Ovary (tissue), 9 donors: ENCODE data around the gene MUC12. TPM values are rescaled to one million over a fixed set of nuclear protein-coding genes. Genes with fewer than 3 reads are reported as not detected.
"Not testable (repeated sequence)": the region's sequence is repeated elsewhere in the genome, so short reads cannot be mapped to it uniquely, and the experiment has no call there.

Source experiments
- DNase-seq, 5 donors: peaks; one replicate each; pipeline ENCODE4 v3.0.0-alpha.2; 2019 to 2020
- H3K27ac ChIP-seq, 2 donors: fragments of 200-600 bp; one replicate each; pipeline versions ENCODE4 v1.5.1 to v1.8.0; 2019 to 2022
- H3K27me3 ChIP-seq: fragments of 200-600 bp; one replicate; pipeline ENCODE4 v1.8.0; 2022
- H3K36me3 ChIP-seq: fragments of 200-600 bp; sonication (generic); one replicate; pipeline ENCODE4 v1.5.1; 2019
- H3K4me1 ChIP-seq: one replicate; pipeline ENCODE4 v1.8.1; 2013; ENCODE audit warnings: mild to moderate bottlenecking, moderate library complexity; ENCODE audit not compliant: insufficient read depth
- H3K4me3 ChIP-seq: fragments of 200-600 bp; sonication (generic); one replicate; pipeline ENCODE4 v1.5.1; 2017
- H3K9me3 ChIP-seq, 2 donors: fragments of 200-600 bp in 1 of 2; sonication (generic) in 1 of 2; one replicate each; pipeline versions ENCODE4 v1.5.1 to v1.8.1; 2013 to 2019; ENCODE audit warnings: mild to moderate bottlenecking in 1 of 2, moderate library complexity in 1 of 2
- EP300 ChIP-seq: sonication (generic); formaldehyde crosslinking; IDR thresholded peaks from one replicate; pipeline ENCODE4 v1.6.1; 2017; ENCODE audit warnings: antibody characterized with exemption
- POLR2A ChIP-seq: fragments of 450-650 bp; IDR thresholded peaks from one replicate; pipeline ENCODE4 v1.6.1; 2017; ENCODE audit warnings: antibody characterized with exemption, mild to moderate bottlenecking, moderate library complexity
- WGBS, 3 donors: extraction: QIAGEN DNeasy Blood & Tissue Kit in 1 of 3; methylation state at CpG; one replicate each; pipeline versions ENCODE4 v1.1.5 to v1.1.7; 2013 to 2017; 5-methylcytosine and 5-hydroxymethylcytosine counted together
- intact Hi-C, 4 donors: fragments of 100-400 bp; cut with DNase I; formaldehyde crosslinking; loops; one replicate each; pipeline versions ENCODE4 v1.11.0 to v1.15.1; 2022 to 2023
- polyA plus RNA-seq, 2 donors: library from polyadenylated mRNA; stranded (reverse); fragments of 200-250 nt in 1 of 2; fragments of 350-450 nt in 1 of 2; fragmentation: Illumina TruSeq in 1 of 2; extraction: RNeasy Lipid Tissue Mini Kit (QIAGEN cat#74804) in 1 of 2; gene quantifications; one replicate each; pipeline ENCODE4 v1.2.3, GENCODE V29; 2013 to 2014
- total RNA-seq, 7 donors: library from RNA; depleted of rRNA in 2 of 7; stranded (reverse); fragments of >200 nt in 2 of 7; fragmentation: NEBNext Ultra II Directional in 3 of 7; extraction: Animal tissue kit (Norgen Biotek cat#: 25700) in 3 of 7; gene quantifications; one replicate each; pipeline versions ENCODE4 v1.1.0 to v1.2.4, GENCODE V29; 2016 to 2023
- TF ChIP-seq, protein P1 (sequence below), 3 donors: fragments of 450-650 bp in 2 of 3; fragments of 200-600 bp in 1 of 3; IDR thresholded peaks; one replicate each; pipeline versions ENCODE4 v1.5.1 to v1.8.0; 2016 to 2022; ENCODE audit warnings: antibody characterized with exemption in 3 of 3, mild to moderate bottlenecking in 1 of 3
- donor health status: DM: no; HTN: no; CAD: no; lungs with moderate emphysema.
- donor health status: DM: no; HTN: no; CAD: no.
- donor health status: Bipolar disorder and iron deficiency.
- donor health status: DM: yes; HTN: yes; CAD: no.
- donor health status: DM: no; HTN: no; CAD: no.
- donor health status: DM: yes; HTN: yes; CAD: no.

MUC12 gene
- total and polyA plus RNA-seq, 9 donors = 0.22 to 2.2 (median 0.62) TPM; not detected in 2

DNA sequence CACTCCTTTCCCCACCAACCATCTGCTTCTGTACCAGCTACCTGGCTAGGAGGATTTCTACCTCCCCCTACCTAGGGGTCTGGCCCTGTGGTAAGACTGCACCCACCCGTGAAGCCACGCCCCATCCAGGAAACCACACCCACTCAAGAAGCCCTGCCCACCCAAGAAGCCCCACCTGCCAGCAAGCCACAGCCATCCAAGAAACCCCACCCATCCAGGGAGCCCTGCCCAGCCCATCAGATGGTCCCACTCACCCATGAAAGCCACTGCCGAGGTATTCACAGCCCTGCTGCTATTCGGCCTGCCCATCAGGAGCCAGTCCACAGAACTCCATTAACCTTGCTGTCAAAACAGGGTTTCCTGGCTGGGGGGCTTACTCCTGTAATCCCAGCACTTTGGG is 35.6 kb upstream of the MUC12 start:
- WGBS, 3 donors = 42 to 57% (median 54%) methylated on average over 4 of the region's 4 CpGs
- H3K4me3 ChIP-seq = no peak overlapping the region
- TF ChIP-seq POLR2A = no peak
- DNase-seq = no peak
- intact Hi-C loops = no loop called here
- no peaks in the 10 kb centered on the region for H3K36me3 ChIP-seq
- no peak overlapping the region for H3K27ac ChIP-seq
- no peaks in the 10 kb centered on the region for H3K9me3 ChIP-seq
- no peaks in the 10 kb centered on the region for H3K27me3 ChIP-seq
- H3K4me1 ChIP-seq = no peaks in the 10 kb centered on the region

GRCh38 chr7:100935381-100935780 is 34.0 kb upstream of the MUC12 start:
- DNase-seq, H3K36me3 ChIP-seq, H3K4me3 ChIP-seq, intact Hi-C loops, H3K9me3 ChIP-seq, H3K4me1 ChIP-seq, H3K27me3 ChIP-seq, H3K27ac ChIP-seq: not testable (repeated sequence)
- WGBS, 3 donors = 69 to 81% (median 79%) methylated on average over 2 of the region's 2 CpGs

DNA sequence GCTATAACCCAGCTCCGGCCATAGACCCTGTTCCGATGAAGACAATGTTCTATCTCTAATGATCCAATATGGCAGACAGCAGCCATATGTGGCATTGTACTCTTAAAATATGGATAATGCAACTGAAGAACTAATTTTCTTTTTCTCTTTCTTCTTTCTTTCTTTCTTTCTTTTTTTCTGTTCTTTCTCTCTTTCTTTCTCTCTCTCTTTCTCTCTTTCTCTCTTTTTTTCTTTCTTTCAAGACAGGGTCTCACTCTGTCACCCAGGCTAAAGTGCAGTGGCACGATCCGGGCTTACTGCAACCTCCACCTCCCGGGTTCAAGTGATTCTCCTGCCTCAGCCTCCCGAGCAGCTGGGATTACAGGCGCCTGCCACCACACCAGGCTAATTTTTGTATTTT is 33.2 kb upstream of the MUC12 start:
- H3K27me3 ChIP-seq, H3K4me3 ChIP-seq, intact Hi-C loops, DNase-seq, H3K4me1 ChIP-seq, H3K9me3 ChIP-seq, H3K36me3 ChIP-seq, H3K27ac ChIP-seq: not testable (repeated sequence)
- 77 to 90% (median 86%) methylated on average over 7 of the region's 7 CpGs for WGBS, 3 donors

DNA sequence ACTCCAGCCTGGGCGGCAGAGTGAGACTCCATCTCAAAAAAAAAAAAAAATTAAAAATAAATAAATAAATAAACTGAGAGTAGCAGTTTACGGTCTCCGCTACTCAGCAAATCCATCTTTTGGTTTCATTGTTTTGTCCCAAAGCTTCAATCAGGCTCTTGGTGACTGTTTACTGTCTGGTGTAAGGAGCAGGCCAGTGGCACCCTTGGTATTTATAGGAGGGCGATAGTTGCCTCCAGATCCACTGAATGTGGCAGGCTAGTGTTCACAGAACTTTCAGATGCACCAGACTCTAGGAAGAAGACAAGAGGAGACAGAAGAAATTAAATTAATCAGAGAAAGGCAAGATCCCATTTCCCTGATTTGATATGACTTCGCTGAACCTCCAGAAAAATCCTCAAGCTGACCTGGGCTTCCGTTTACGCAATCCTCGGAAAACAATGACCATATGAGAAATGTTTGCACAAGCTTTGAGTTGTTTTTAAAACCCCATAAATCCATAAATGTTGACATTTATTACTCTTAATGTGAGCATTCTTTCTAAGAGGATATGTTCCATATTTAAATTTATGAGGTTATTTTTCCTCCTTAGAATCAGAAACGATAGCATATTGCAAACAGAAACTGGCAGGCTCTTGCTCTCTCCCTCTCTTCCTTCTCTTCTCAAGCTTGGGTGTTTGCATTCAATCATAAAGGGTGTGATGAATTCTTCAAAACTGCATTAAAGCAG is 27.2 kb upstream of the MUC12 start:
- no peak overlapping the region for H3K27ac ChIP-seq

GRCh38 chr7:100943693-100944092 is 25.7 kb upstream of the MUC12 start:
- no peaks in the 10 kb centered on the region for H3K4me1 ChIP-seq
- no peak overlapping the region for H3K4me3 ChIP-seq
- no peak for DNase-seq
- H3K36me3 ChIP-seq = no peaks in the 10 kb centered on the region
- WGBS, 3 donors = 77 to 88% (median 85%) methylated on average over 5 of the region's 5 CpGs
- H3K27me3 ChIP-seq = no peaks in the 10 kb centered on the region
- no peaks in the 10 kb centered on the region for H3K9me3 ChIP-seq
- H3K27ac ChIP-seq = no peak overlapping the region
- intact Hi-C loops = no loop called here
- no peak for TF ChIP-seq POLR2A
- TF ChIP-seq EP300 = no peak
- TF ChIP-seq, protein P1, sequence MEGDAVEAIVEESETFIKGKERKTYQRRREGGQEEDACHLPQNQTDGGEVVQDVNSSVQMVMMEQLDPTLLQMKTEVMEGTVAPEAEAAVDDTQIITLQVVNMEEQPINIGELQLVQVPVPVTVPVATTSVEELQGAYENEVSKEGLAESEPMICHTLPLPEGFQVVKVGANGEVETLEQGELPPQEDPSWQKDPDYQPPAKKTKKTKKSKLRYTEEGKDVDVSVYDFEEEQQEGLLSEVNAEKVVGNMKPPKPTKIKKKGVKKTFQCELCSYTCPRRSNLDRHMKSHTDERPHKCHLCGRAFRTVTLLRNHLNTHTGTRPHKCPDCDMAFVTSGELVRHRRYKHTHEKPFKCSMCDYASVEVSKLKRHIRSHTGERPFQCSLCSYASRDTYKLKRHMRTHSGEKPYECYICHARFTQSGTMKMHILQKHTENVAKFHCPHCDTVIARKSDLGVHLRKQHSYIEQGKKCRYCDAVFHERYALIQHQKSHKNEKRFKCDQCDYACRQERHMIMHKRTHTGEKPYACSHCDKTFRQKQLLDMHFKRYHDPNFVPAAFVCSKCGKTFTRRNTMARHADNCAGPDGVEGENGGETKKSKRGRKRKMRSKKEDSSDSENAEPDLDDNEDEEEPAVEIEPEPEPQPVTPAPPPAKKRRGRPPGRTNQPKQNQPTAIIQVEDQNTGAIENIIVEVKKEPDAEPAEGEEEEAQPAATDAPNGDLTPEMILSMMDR (IDR thresholded peaks at IDR 0.05) = no peak

More for the DNA sequence above, 27.2 kb upstream of the MUC12 start:
- DNase-seq = no peak
- 43 to 49% (median 49%) methylated on average over 9 of the region's 9 CpGs for WGBS, 3 donors
- no peak overlapping the region for H3K4me3 ChIP-seq
- no peaks in the 10 kb centered on the region for H3K27me3 ChIP-seq
- no peaks in the 10 kb centered on the region for H3K36me3 ChIP-seq
- TF ChIP-seq, protein P1 (IDR thresholded peaks at IDR 0.05) = no peak
- TF ChIP-seq EP300 = no peak
- TF ChIP-seq POLR2A = no peak
- no peaks in the 10 kb centered on the region for H3K9me3 ChIP-seq
- H3K4me1 ChIP-seq = no peaks in the 10 kb centered on the region
- intact Hi-C loops = no loop called here

- TF ChIP-seq, protein P1 (IDR thresholded peaks at IDR 0.05) = no peak
- TF ChIP-seq POLR2A = no peak
- TF ChIP-seq EP300 = no peak
- Histone ChIP-seq H3K9me3 (no peaks in the 10 kb centered on the region), H3K27me3 (no peaks in the 10 kb centered on the region), H3K27ac (no peak overlapping the region), H3K36me3 (no peaks in the 10 kb centered on the region), H3K4me1 (no peaks in the 10 kb centered on the region), H3K4me3 (no peak overlapping the region)
- WGBS, 3 donors = 71 to 92% (median 80%) methylated on average over 4 of the region's 4 CpGs
- DNase-seq = no peak
- intact Hi-C loops = no loop called here
Observed at GRCh38 chr7:100944138-100944537, 25.2 kb upstream of the MUC12 start.
